T-helper 9 cell (primary cell): Measurements from ENCODE around the gene ZBED5.
"Not testable (repeated sequence)": the region's sequence is repeated elsewhere in the genome, so short reads cannot be mapped to it uniquely, and the experiment has no call there.

ENCODE experiments used
- DNase-seq: peaks from one replicate; pipeline ENCODE4 v3.0.0-alpha.2; 2020

The ZBED5 gene

GRCh38 chr11:10836884-10837283 is 21.0 kb downstream of the ZBED5 start:
- DNase-seq, result not testable (repeated sequence)

GRCh38 chr11:10829139-10829538 is 28.7 kb downstream of the ZBED5 start:
- DNase-seq, result no peak

DNA sequence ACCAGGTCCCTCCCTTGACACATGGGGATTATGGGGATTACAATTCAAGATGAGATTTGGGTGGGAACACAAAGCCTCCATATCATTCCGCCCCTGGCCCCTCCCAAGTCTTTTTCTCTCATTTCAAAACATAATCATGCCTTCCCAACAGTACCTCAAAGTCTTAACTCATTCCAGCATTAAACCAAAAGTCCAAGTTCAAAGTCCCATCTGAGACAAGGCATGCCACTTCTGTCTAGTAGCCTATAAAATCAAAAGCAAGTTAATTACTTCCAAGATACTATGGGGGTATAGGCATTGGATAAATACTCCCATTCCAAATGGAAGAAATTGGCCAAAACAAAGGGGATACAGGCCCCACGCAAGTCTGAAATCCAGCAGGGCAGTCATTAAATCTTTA is 29.5 kb downstream of the ZBED5 start:
- no peak for DNase-seq

GRCh38 chr11:10824888-10825287 is 33.0 kb downstream of the ZBED5 start:
- no peak for DNase-seq

- DNase-seq, result no peak
These were observed 34.7 kb downstream of the ZBED5 start for GRCh38 chr11:10823152-10823579.

DNA sequence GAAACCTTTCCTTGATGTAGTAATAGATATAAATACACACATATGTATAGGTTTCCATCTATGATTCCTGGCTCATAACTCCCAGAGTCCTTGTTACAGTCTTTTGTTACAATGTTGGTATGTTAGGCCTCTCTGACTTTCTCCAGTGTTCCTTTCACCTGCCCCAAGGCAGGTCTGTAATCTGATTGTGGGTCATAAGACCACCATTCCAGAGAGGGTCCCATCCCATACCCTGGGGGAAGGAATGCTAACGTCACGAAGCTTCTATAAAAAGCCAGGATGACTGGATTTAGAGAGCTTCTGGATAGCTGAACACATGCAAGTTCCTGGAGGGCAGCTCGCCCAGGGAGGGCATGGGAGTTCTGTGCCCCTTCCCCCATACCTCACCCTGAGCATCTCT is 35.4 kb downstream of the ZBED5 start:
- DNase-seq, result not testable (repeated sequence)

DNA sequence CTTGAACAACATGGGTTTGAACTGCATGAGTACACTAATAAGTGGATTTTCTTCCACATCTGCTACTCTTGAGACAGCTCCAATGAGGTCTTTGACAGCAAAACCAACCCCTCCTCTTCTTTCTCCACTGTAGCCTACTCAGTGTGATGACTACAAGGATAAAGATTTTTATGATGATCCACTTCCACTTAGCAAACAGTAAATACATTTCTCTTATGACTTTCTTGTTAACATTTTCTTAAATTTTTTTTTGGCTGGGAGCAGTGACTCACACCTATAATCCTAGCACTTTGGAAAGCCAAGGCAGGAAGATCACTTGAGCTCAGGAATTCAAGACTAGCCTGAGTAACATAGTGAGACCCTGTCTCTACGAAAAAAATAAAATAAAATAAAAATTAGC is 39.3 kb downstream of the ZBED5 start:
- DNase-seq, result no peak

GRCh38 chr11:10813945-10814344 is 43.9 kb downstream of the ZBED5 start:
- no peak for DNase-seq

- peak; percentile 33 for DNase-seq
These were observed 48.3 kb downstream of the ZBED5 start for GRCh38 chr11:10809373-10810160.

- peak; percentile 95 for DNase-seq
These were observed 49.1 kb downstream of the ZBED5 start, which contains the start of gene EIF4G2 for GRCh38 chr11:10808553-10809372. Gene EIF4G2 (minus strand): TSS chr11:10808926.

DNA sequence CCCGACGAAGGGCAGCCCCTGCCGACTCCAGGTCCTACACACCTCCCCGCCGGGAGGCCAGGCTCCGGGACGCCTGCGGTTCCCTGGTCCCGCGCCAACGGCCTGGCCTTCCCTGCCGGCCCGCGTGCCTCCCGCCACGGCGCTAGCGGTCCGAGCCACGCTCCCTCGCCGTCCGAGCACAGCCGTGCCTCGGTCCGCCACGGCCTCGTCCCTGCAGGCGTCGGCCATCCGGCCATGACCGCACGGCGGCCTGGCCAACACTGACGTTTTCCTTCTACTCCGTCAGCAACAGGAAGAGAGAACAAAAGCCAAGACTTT is 49.7 kb downstream of the ZBED5 start:
- DNase-seq, result no peak

GRCh38 chr11:10807493-10808234 is 50.2 kb downstream of the ZBED5 start:
- peak; percentile 34 for DNase-seq

DNA sequence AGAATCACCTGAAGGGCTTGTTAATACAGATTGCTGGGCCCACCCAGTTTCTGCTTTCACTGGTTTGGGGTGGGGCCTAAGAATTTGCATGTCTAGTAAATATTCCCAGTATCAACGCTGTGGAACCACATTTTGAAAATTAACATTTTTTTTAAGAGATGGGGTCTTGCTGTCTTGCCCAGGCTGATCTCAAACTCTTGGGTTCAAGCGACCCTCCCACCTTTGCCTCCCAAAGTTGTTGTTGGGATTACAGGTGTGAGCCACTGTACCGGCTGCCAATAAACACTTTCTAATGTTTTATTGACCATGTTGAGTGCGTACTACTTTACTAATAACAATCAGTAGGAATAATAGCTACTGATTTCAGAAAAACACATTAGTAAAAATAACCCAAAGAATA is 51.6 kb downstream of the ZBED5 start:
- no peak for DNase-seq

GRCh38 chr11:10805741-10806140 is 52.1 kb downstream of the ZBED5 start:
- DNase-seq, result no peak

GRCh38 chr11:10803676-10804075 is 54.2 kb downstream of the ZBED5 start:
- no peak for DNase-seq
